Activated effector memory CD4-positive, alpha-beta T cell treated with Interleukin-2 at 50 U/mL for 16 hours (primary cell): ENCODE data around the gene SUMO3.

Source experiments
- DNase-seq: peaks from one replicate; pipeline ENCODE4 v3.0.0-alpha.2; 2020

SUMO3 gene

GRCh38 chr21:44817914-44818639 lies at the start of gene SUMO3:
Gene SUMO3 (minus strand): TSS chr21:44818062. CDS start chr21:44817968, 94 bp downstream.
- DNase-seq: peak; percentile 85

- DNase-seq: no peak
Observed at GRCh38 chr21:44867464-44867863, 49.6 kb upstream of the SUMO3 start.

GRCh38 chr21:44866780-44867179 lies 48.9 kb upstream of the SUMO3 start:
- no peak for DNase-seq

GRCh38 chr21:44865561-44866280 lies 47.9 kb upstream of the SUMO3 start:
- DNase-seq: no peak

- no peak for DNase-seq
Observed at GRCh38 chr21:44862869-44863685, 45.2 kb upstream of the SUMO3 start.

GRCh38 chr21:44858791-44859190 lies 40.9 kb upstream of the SUMO3 start:
- DNase-seq: no peak

- DNase-seq: no peak
Observed at GRCh38 chr21:44858291-44858690, 40.4 kb upstream of the SUMO3 start.

GRCh38 chr21:44857127-44857892 lies 39.4 kb upstream of the SUMO3 start:
- DNase-seq: no peak

GRCh38 chr21:44856131-44856530 lies 38.3 kb upstream of the SUMO3 start:
- DNase-seq: no peak

GRCh38 chr21:44855572-44855971 lies 37.7 kb upstream of the SUMO3 start:
- DNase-seq: no peak

- no peak for DNase-seq
Observed at GRCh38 chr21:44854664-44855446, 37.0 kb upstream of the SUMO3 start.

- no peak for DNase-seq
Observed at GRCh38 chr21:44854391-44854663, 36.5 kb upstream of the SUMO3 start.

- DNase-seq: no peak
Observed at GRCh38 chr21:44853601-44854390, 35.9 kb upstream of the SUMO3 start.

- DNase-seq: no peak
Observed at GRCh38 chr21:44850905-44851657, 33.2 kb upstream of the SUMO3 start.

- DNase-seq: no peak
Observed at GRCh38 chr21:44850208-44850800, 32.4 kb upstream of the SUMO3 start.

GRCh38 chr21:44849616-44850130 lies 31.8 kb upstream of the SUMO3 start:
- no peak for DNase-seq

- no peak for DNase-seq
Observed at GRCh38 chr21:44848821-44849521, 31.1 kb upstream of the SUMO3 start.

- no peak for DNase-seq
Observed at GRCh38 chr21:44847261-44848056, 29.6 kb upstream of the SUMO3 start.
